SK-N-SH treated with all-trans-retinoic acid at 6 μM for 48 hours (cell line): ENCODE results near the gene RPS6KA2.

Experiments
- ATAC-seq: fragments of 200-7000 bp; cut with Tn5 transposase; 3 replicates; pipeline ENCODE4 v1.9.1; 2020; ENCODE audit warnings: mild to moderate bottlenecking, moderate library complexity
- ARNTL ChIP-seq: fragments of 450-650 bp; formaldehyde crosslinking; IDR thresholded peaks from 2 replicates; pipeline ENCODE4 v1.5.0; 2020; ENCODE audit warnings: low read depth, mild to moderate bottlenecking, moderate library complexity, borderline replicate concordance
- BACH2 ChIP-seq: fragments of 250-450 bp; sonication (Bioruptor Pico); IDR thresholded peaks from 2 replicates; pipeline ENCODE4 v1.9.0; 2021; ENCODE audit warnings: mild to moderate bottlenecking, borderline replicate concordance
- CREB5 ChIP-seq: fragments of 250-450 bp; sonication (Bioruptor Pico); IDR thresholded peaks from 2 replicates; pipeline ENCODE4 v1.5.1; 2020; ENCODE audit warnings: low read depth, mild to moderate bottlenecking, moderate library complexity
- CSDC2 ChIP-seq: fragments of 250-450 bp; sonication (Bioruptor Pico); IDR thresholded peaks from 2 replicates; pipeline ENCODE4 v1.5.0; 2020; ENCODE audit warnings: mild to moderate bottlenecking, moderate library complexity
- CSRNP3 ChIP-seq: fragments of 250-450 bp; sonication (Bioruptor Pico); IDR thresholded peaks from 2 replicates; pipeline ENCODE4 v1.5.1; 2021; ENCODE audit warnings: mild to moderate bottlenecking, moderate library complexity
- ESRRG ChIP-seq: fragments of 250-450 bp; sonication (Bioruptor Pico); IDR thresholded peaks from 2 replicates; pipeline ENCODE4 v1.6.1; 2021; ENCODE audit warnings: mild to moderate bottlenecking
- GLIS3 ChIP-seq: fragments of 250-450 bp; sonication (Bioruptor Pico); IDR thresholded peaks from 2 replicates; pipeline ENCODE4 v1.5.0; 2020; ENCODE audit warnings: mild to moderate bottlenecking, moderate library complexity
- ISL1 ChIP-seq: fragments of 250-450 bp; sonication (Bioruptor Pico); IDR thresholded peaks from 2 replicates; pipeline ENCODE4 v2.1.2; 2022; ENCODE audit warnings: mild to moderate bottlenecking, moderate library complexity
- OSR1 ChIP-seq: fragments of 250-450 bp; sonication (Bioruptor Pico); IDR thresholded peaks from 2 replicates; pipeline ENCODE4 v1.8.0; 2022; ENCODE audit warnings: moderate library complexity, mild to moderate bottlenecking, inconsistent platforms
- POU6F1 ChIP-seq: fragments of 250-450 bp; sonication (Bioruptor Pico); IDR thresholded peaks from 2 replicates; pipeline ENCODE4 v1.8.0; 2021; ENCODE audit warnings: low read depth, mild to moderate bottlenecking, moderate library complexity, borderline replicate concordance
- PPARA ChIP-seq: fragments of 250-450 bp; sonication (Bioruptor Pico); IDR thresholded peaks from 2 replicates; pipeline ENCODE4 v1.5.0; 2020; ENCODE audit warnings: mild to moderate bottlenecking, borderline replicate concordance
- RARB ChIP-seq: fragments of 250-450 bp; sonication (Bioruptor Pico); IDR thresholded peaks from 2 replicates; pipeline ENCODE4 v1.8.0; 2021; ENCODE audit warnings: mild to moderate bottlenecking, moderate library complexity
- SNAI2 ChIP-seq: fragments of 250-450 bp; sonication (Bioruptor Pico); IDR thresholded peaks from 2 replicates; pipeline ENCODE4 v1.5.0; 2020; ENCODE audit warnings: mild to moderate bottlenecking, moderate library complexity
- TCF4 ChIP-seq: fragments of 250-450 bp; sonication (Bioruptor Pico); IDR thresholded peaks from 2 replicates; pipeline ENCODE4 v1.8.0; 2021; ENCODE audit warnings: mild to moderate bottlenecking, moderate library complexity, borderline replicate concordance
- TSHZ2 ChIP-seq: fragments of 250-450 bp; sonication (Bioruptor Pico); IDR thresholded peaks from 2 replicates; pipeline ENCODE4 v1.5.0; 2020; ENCODE audit warnings: mild to moderate bottlenecking, moderate library complexity
- ZC3H10 ChIP-seq: fragments of 250-450 bp; sonication (Bioruptor Pico); IDR thresholded peaks from 2 replicates; pipeline ENCODE4 v1.5.1; 2021; ENCODE audit warnings: mild to moderate bottlenecking, moderate library complexity
- ZFP30 ChIP-seq: fragments of 450-650 bp; formaldehyde crosslinking; IDR thresholded peaks from 2 replicates; pipeline ENCODE4 v1.5.0; 2022; ENCODE audit warnings: mild to moderate bottlenecking, moderate library complexity
- ZNF70 ChIP-seq: fragments of 450-650 bp; formaldehyde crosslinking; IDR thresholded peaks from 2 replicates; pipeline ENCODE4 v1.5.0; 2020; ENCODE audit warnings: mild to moderate bottlenecking, moderate library complexity
- ZNF8 ChIP-seq: fragments of 450-650 bp; formaldehyde crosslinking; IDR thresholded peaks from 2 replicates; pipeline ENCODE4 v1.5.0; 2020; ENCODE audit warnings: mild to moderate bottlenecking, moderate library complexity

RPS6KA2 gene

GRCh38 chr6:166659581-166659980, 32.5 kb upstream of the RPS6KA2 start:
- TF ChIP-seq ESRRG (CRISPR knock-in tag) (no peak), RARB (CRISPR knock-in tag) (no peak), TSHZ2 (CRISPR knock-in tag) (no peak), OSR1 (no peak), CREB5 (CRISPR knock-in tag) (no peak), CSRNP3 (no peak), GLIS3 (CRISPR knock-in tag) (no peak), ZNF70 (CRISPR knock-in tag) (no peak), CSDC2 (no peak), ZC3H10 (CRISPR knock-in tag) (no peak), POU6F1 (CRISPR knock-in tag) (no peak), SNAI2 (CRISPR knock-in tag) (no peak), PPARA (CRISPR knock-in tag) (no peak), TCF4 (CRISPR knock-in tag) (no peak), ISL1 (CRISPR knock-in tag) (no peak), ZNF8 (CRISPR knock-in tag) (no peak)
- ATAC-seq, result no peak

- no peak for ATAC-seq
- no peak for TF ChIP-seq BACH2 (CRISPR knock-in tag)
- TF ChIP-seq ESRRG (CRISPR knock-in tag), result no peak
- no peak for TF ChIP-seq ZFP30 (CRISPR knock-in tag)
- TF ChIP-seq CSDC2, result no peak
- TF ChIP-seq ISL1 (CRISPR knock-in tag), result no peak
- no peak for TF ChIP-seq PPARA (CRISPR knock-in tag)
- no peak for TF ChIP-seq POU6F1 (CRISPR knock-in tag)
- TF ChIP-seq CSRNP3, result no peak
- no peak for TF ChIP-seq ARNTL (CRISPR knock-in tag)
- TF ChIP-seq CREB5 (CRISPR knock-in tag), result no peak
These were observed 31.7 kb upstream of the RPS6KA2 start for GRCh38 chr6:166658792-166659150.
